GM19035 (cell line): ENCODE data around the gene TAF1A.
A peak's percentile ranks its signal among the peaks of the same experiment; 100 is the strongest.
"Not testable (repeated sequence)": the region's sequence is repeated elsewhere in the genome, so short reads cannot be mapped to it uniquely, and the experiment has no call there.

Experiments used
- ATAC-seq: cut with Tn5 transposase; IDR thresholded peaks from one replicate; pipeline ENCODE4 v1.9.1; 2021; ENCODE audit not compliant: unreplicated experiment

The TAF1A gene

GRCh38 chr1:222589462-222590302, at the start of gene TAF1A:
Gene TAF1A, minus strand, starts transcription at chr1:222589933.
- peak; percentile 100 for ATAC-seq

GRCh38 chr1:222634180-222635013, 44.7 kb upstream of the TAF1A start:
- ATAC-seq = peak; percentile 93

- ATAC-seq = no peak
These were observed 43.0 kb upstream of the TAF1A start for GRCh38 chr1:222632749-222633148.

- ATAC-seq = no peak
These were observed 42.0 kb upstream of the TAF1A start for GRCh38 chr1:222631611-222632208.

GRCh38 chr1:222629921-222630535, 40.3 kb upstream of the TAF1A start:
- no peak for ATAC-seq

GRCh38 chr1:222627232-222627631, 37.5 kb upstream of the TAF1A start:
- no peak for ATAC-seq

GRCh38 chr1:222624214-222624613, 34.5 kb upstream of the TAF1A start:
- ATAC-seq = no peak

- no peak for ATAC-seq
These were observed 33.7 kb upstream of the TAF1A start for GRCh38 chr1:222623458-222623857.

GRCh38 chr1:222622765-222623164, 33.0 kb upstream of the TAF1A start:
- ATAC-seq = no peak

GRCh38 chr1:222620566-222620965, 30.8 kb upstream of the TAF1A start:
- ATAC-seq = no peak

GRCh38 chr1:222618880-222619596, 29.3 kb upstream of the TAF1A start:
- no peak for ATAC-seq

- ATAC-seq = peak; percentile 57
These were observed 28.5 kb upstream of the TAF1A start, which contains the start of gene MIA3 for GRCh38 chr1:222618001-222618879. Gene MIA3, plus strand, starts transcription at chr1:222618097. Its CDS starts 14 bp downstream, at chr1:222618111.

GRCh38 chr1:222617367-222617951, 27.7 kb upstream of the TAF1A start:
- ATAC-seq = peak; percentile 86

- no peak for ATAC-seq
These were observed 26.8 kb upstream of the TAF1A start for GRCh38 chr1:222616525-222616924.

- ATAC-seq = no peak
These were observed 23.9 kb upstream of the TAF1A start for GRCh38 chr1:222613627-222614026.

GRCh38 chr1:222610728-222611127, 21.0 kb upstream of the TAF1A start:
- ATAC-seq = no peak

GRCh38 chr1:222609111-222609510, 19.4 kb upstream of the TAF1A start:
- ATAC-seq = not testable (repeated sequence)

- ATAC-seq = no peak
These were observed 17.0 kb upstream of the TAF1A start for GRCh38 chr1:222606757-222607156.

GRCh38 chr1:222601257-222601656, 11.5 kb upstream of the TAF1A start:
- no peak for ATAC-seq
